GM18909 (cell line): ENCODE results near the gene TNFSF13B.

Source experiments
- ATAC-seq: cut with Tn5 transposase; IDR thresholded peaks from one replicate; pipeline ENCODE4 v1.9.1; 2021; ENCODE audit warnings: mild to moderate bottlenecking; ENCODE audit not compliant: unreplicated experiment, poor library complexity

Gene TNFSF13B

DNA sequence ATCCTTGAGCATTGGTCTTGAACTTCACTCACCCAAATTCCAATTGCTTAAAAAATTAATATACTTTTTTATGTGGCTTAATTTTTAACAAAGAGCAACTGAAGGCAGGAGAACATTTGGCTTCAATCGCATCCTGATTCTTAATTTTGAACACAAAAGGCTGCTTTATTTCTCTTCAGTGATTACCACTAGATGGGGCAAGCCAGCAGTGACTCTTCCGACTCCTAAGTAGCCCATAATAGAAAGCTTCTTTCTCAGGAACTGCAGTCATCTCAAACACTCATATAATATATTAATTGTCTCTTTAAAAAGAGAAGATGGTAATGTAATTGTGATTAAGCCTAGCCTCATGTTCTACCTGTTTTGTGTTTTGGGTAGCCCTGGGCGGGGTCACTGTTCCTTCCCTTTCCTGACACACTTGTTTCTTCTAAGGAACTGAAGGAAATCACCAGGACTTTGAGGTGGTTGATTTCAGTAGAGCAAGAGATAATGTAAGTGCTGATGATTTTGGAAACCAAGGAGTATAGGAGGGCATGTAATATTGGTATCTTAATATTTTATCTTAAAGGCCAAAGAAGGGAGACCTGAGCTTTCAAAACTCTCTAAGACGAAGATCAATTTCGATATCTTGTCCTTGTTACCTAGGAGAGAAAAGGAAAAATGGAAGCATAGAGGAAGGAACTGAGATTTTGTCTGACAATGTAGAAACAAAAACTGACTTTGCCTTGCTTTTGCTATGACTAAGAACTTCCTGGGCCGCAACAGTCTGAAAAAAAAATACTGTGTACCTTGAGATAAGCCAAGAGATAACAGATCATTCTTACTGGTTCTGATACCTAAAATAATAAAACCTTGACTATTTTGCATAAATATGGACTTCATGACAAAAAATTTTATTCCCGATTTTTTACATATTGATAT is 73.1 kb downstream of the TNFSF13B start:
- peak; percentile 75 for ATAC-seq

DNA sequence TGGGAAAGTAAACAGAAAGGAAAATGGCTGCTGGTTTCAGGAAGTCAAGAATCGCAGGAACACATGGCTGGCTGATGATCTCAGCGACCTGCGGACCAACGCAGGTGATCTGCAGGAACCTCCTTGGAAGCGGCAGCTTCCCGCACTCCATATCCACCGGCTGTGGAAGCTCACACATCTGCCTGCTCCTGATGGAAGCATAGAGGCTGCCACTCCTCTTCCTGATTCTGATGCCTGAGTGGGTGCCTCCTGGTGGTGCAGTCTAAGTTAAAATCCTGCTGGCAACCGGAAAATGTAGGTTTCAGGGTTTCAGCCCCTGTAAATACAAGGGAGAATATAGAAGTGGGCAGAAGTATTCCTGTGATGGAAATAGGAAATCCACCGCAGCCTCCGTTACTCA is 75.5 kb downstream of the TNFSF13B start:
- no peak for ATAC-seq

DNA sequence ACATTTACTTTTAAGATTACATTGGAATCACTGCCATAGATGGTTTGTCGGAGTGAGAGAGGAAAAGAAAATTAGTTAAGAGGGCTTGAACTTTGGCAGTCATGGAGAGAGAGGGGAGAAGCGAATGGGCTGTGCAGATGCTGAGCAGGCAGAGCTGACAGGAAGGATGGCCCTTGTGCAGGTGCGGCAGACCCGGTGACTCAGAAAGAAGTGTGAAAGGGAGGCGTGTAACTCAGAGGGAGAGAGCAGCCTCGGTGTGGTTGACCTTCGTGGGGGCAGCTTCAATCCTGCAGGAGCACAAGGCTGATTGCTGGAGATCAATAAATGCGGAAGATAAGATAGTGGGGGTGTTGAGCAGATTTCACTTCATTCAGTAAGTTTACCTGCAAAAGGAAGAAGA is 76.9 kb downstream of the TNFSF13B start:
- no peak for ATAC-seq

DNA sequence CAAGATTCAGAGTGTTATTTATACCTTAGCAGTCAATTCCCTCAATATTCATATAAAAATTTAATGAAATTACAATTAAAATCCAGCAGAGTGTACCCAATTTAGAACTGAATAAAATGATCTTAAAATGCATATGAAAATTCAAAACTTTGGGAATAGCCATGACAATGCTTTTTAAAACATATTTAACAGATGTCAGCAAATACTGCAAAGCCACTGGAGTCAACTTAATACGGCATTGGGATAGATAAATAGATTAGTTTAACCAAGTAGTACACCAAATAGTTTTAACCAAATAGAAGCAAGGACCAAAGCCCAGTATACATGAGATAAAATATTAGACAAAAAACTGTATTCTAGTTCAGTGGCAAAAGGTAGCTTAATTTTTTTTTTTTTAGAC is 79.8 kb downstream of the TNFSF13B start:
- no peak for ATAC-seq

DNA sequence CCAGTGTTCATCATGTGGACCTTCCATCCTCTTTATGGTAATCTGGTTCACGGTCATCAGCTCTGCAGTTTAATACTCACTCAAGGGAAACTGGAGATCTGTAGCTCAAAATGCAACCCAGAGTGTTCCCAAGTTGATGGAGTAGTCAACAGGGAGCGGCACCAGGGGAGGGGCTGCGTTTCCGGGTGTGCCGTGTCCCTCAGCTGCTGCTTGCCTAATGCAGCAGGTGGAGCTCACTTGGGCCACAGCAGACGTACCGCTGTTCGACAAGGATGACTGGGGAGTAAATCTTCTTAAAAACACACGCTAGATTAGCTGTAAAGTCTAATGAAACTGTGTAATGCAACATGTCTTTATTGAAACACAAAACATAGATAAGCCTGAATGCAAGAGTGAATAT is 81.1 kb downstream of the TNFSF13B start:
- no peak for ATAC-seq

DNA sequence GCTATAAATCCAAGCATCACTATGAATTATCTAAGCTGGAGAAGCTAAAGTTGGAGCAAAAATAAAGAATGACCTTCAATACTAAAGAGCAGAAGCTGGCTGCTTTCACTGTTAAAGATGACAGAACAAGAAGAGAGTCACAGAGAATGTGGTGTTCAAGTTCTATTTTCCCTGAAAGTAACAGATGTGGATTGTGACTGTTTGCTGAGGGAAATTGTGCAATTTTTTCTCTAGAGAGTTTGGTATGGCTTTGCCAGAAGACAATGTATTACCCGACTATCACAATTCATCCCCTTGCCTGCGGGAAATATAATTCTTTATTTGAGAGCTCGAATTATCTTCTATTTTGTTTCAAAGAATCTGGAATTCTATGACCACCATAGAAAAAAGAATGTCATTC is 83.1 kb downstream of the TNFSF13B start:
- no peak for ATAC-seq

DNA sequence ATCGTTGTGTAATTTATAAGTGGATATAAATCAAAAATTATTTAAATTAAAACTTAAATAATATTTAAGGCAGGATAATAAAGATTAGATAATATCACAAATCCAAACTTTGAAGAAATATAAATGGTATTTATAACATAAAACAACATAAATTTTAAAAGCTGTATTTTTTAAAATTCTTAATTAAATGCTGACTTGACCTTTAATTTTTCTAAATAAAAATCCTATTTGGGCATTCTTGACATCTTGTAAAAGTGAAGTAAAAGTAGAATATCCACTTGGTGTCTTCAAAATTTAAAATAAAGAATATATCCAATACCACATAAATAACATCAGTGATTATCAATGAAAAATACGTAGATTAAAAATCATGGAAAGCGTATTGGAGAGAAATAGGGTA is 87.7 kb downstream of the TNFSF13B start:
- ATAC-seq = no peak
